GM06990 (cell line): Measurements from ENCODE around the gene MYRFL.

Experiments
- DNase-seq: peaks from one replicate; pipeline ENCODE4 v3.0.0-alpha.2; 2011; ENCODE audit not compliant: insufficient read length; ENCODE audit errors: extremely low read depth
- H3K27me3 ChIP-seq: replicated peaks from 2 replicates; pipeline ENCODE4 v1.6.0; 2011; ENCODE audit warnings: low read length; ENCODE audit not compliant: control insufficient read depth, insufficient read depth
- H3K36me3 ChIP-seq: 2 replicates; pipeline ENCODE4 v1.5.1; 2011; ENCODE audit warnings: low read length; ENCODE audit not compliant: control insufficient read depth, insufficient read depth
- H3K4me3 ChIP-seq: replicated peaks from 2 replicates; pipeline ENCODE4 v1.5.1; 2011; ENCODE audit warnings: low read depth, mild to moderate bottlenecking, control low read depth, low read length
- CTCF ChIP-seq: IDR thresholded peaks from 2 replicates; pipeline ENCODE4 v1.5.1; 2011; ENCODE audit warnings: low read length, control low read depth, mild to moderate bottlenecking, inconsistent platforms; ENCODE audit not compliant: insufficient read depth, poor library complexity, severe bottlenecking

Gene MYRFL

DNA sequence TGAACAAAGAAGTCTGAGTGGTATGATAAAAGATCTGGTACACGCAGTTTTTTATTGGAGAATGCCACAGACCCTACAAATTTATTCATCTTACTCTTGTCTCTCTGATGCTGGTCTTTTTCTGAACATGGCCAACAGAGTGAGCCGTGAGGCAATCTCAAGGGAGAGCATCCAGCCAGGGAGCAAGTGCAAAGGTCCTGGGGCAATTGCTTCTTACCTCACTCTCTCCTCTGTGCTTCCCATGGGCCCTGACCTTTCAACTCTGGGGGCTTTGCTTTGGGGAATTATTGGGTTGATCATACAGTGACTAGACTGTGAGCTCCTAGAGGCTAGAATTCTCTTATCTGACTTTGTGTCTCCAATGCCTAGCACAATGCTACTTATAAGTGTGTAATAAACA is 171.7 kb downstream of the MYRFL start:
- TF ChIP-seq CTCF: no peak
- no peak overlapping the region for H3K4me3 ChIP-seq
- no peaks in the 10 kb centered on the region for H3K36me3 ChIP-seq
- H3K27me3 ChIP-seq: no peaks in the 10 kb centered on the region
- DNase-seq: no peak

DNA sequence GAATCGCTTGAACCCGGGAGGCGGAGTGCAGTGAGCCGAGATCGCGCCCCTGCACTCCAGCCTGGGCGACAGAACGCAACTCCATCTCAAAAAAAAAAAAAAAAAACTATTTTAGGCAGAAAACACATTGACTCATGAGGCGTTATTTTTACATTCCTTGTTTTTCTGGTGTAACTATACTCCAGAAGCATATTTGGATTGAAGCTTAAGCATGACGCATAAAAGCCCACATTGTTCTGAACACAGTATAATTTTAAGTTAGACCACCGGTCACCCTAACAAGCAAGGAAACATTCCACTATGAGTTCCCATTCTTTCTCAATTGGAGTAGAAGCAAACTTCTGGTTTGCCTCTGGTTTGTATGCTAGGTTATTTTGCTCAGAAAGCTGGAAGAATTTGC is 173.0 kb downstream of the MYRFL start:
- H3K27me3 ChIP-seq: no peaks in the 10 kb centered on the region
- H3K36me3 ChIP-seq: no peaks in the 10 kb centered on the region
- no peak for TF ChIP-seq CTCF
- no peak overlapping the region for H3K4me3 ChIP-seq
- DNase-seq: no peak

DNA sequence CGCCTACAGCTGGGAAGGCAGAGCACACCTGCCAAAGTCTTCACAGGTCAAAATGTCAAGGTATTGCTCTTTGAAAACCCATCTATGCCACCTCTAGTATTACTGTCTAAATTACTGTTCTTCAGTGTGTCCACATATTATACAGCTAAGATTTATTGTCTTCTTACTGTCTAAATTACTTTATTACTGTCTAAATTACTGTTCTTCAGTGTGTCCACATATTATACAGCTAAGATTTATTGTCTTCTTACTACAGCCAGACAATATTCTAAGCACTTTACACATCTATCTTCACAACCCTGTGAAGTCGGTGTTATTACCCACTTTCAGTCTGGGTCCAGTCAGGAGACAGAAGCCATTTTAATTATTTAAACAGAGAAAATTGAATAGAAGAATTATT is 173.9 kb downstream of the MYRFL start:
- no peak for DNase-seq
- Histone ChIP-seq H3K4me3 (no peak overlapping the region), H3K27me3 (no peaks in the 10 kb centered on the region), H3K36me3 (no peaks in the 10 kb centered on the region)
- no peak for TF ChIP-seq CTCF

DNA sequence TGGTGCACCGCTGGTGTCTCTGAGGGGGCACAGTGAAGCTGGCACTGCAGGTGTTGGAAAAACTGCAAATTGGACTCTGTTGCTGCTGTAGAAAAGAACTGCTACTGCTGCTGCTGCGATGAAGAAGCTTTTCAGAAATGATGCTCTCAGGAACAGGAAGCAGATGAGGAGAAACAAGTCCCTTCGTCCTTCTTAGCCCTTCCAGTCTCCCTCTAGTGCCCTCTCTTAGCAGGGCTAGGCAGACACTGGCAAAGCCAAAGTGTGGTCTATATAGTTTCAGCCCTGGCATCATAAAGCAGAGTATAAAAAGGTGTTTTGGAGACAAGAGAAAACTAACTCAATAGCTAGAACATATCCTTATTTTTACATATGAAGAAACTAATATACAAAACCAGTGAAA is 174.5 kb downstream of the MYRFL start:
- no peaks in the 10 kb centered on the region for H3K36me3 ChIP-seq
- no peak for TF ChIP-seq CTCF
- no peak for DNase-seq

DNA sequence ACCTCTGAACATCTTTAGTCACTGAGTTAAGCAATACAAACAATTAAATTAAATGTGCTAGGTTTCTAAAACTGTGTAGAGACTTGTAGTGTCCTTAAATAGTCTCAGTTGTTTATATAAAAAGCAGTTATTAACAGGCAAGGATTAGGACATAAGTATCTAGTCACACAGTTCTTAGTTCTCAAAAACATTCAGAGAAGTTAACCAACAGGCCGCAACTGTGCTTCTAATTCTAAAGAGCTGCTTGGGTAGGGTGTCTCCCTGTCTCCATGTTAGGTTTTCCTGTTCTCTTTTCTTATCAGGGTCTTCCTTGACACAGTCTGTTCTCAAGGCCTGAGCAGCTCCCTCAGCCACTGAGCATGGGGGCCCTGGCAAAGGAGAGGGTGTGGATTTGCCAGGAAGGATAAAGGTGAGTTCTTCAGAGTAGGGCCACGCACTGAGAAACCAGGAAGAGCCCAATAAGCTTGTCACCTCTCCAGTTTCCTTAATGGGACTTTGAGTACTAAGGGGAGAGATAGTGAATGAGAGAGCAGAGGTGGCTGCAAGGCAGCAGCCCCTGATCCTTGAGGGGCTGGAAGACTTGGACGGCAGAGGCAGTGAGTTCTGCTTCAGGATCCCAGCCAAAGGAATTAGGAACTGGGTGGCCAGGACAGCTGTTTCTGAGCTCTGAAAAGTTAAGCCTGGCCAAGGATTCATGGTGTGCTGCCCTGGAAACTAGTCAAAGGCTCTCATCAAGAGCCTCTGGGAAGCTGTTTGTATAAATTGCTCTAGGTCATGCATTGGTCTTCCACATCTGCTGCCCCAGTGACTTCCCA is 177.3 kb downstream of the MYRFL start:
- H3K4me3 ChIP-seq: no peak overlapping the region
- H3K27me3 ChIP-seq: no peaks in the 10 kb centered on the region
- no peak for DNase-seq
- TF ChIP-seq CTCF: no peak
- H3K36me3 ChIP-seq: no peaks in the 10 kb centered on the region

More for the DNA sequence above, 174.5 kb downstream of the MYRFL start:
- Histone ChIP-seq H3K27me3 (no peaks in the 10 kb centered on the region), H3K4me3 (no peak overlapping the region)

DNA sequence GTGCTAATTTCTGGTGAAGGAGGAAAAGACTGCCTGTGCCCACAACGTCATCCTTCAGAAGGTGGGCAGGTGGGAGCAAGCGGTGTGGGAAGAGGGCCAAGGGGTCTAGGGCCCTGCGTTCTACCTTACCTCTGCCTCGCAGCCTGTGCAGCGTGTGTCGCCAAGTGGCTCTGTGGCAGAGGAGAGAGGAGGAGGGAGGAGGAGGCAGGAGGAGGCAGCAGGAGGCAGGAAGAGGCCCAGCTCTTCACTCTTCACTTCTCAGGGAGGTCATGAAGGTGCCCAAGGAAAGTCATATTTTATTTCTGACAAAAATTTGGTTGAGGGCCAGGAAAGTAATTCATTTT is 177.9 kb downstream of the MYRFL start:
- no peak for TF ChIP-seq CTCF
- Histone ChIP-seq H3K4me3 (no peak overlapping the region), H3K36me3 (no peaks in the 10 kb centered on the region), H3K27me3 (no peaks in the 10 kb centered on the region)
- DNase-seq: no peak
